Esophagus muscularis mucosa (tissue), 3 donors: ENCODE results near the gene PLOD1.

ENCODE experiments used
- CTCF ChIP-seq, 3 experiments: fragments of 200-600 bp in 2 of 3; fragments of 450-650 bp in 1 of 3; sonication (generic) in 2 of 3; IDR thresholded peaks; one replicate each; pipeline ENCODE4 v1.5.1; 2017 to 2019; ENCODE audit warnings: antibody characterized with exemption in 3 of 3, mild to moderate bottlenecking in 2 of 3, moderate library complexity in 1 of 3
- POLR2A ChIP-seq: fragments of 450-650 bp; IDR thresholded peaks from one replicate; pipeline ENCODE4 v1.6.1; 2017; ENCODE audit warnings: antibody characterized with exemption, moderate library complexity, mild to moderate bottlenecking, low read depth
- POLR2AphosphoS5 ChIP-seq, 2 donors: sonication (generic); formaldehyde crosslinking; IDR thresholded peaks; one replicate each; pipeline ENCODE4 v1.6.1; 2017; ENCODE audit warnings: antibody characterized with exemption in 2 of 2

- no peak for TF ChIP-seq CTCF (IDR thresholded peaks at IDR 0.05)
- no peak for TF ChIP-seq POLR2A
- TF ChIP-seq POLR2AphosphoS5 (IDR thresholded peaks at IDR 0.05): no peak
Observed at GRCh38 chr1:11991969-11992676, 57.6 kb downstream of the PLOD1 start.
